PFSK-1 (cell line): ENCODE results near the gene NR2E3.

Experiments used
- FOXP2 ChIP-seq: optimal IDR thresholded peaks from 2 replicates; pipeline ENCODE3; 2011; ENCODE audit warnings: borderline replicate concordance, control low read depth, inconsistent platforms; ENCODE audit not compliant: insufficient read depth; ENCODE audit errors: extremely low read length, extremely low read depth
- POLR2AphosphoS5 ChIP-seq: IDR thresholded peaks from 2 replicates; pipeline ENCODE4 v1.6.1; 2012; ENCODE audit warnings: low read depth, mild to moderate bottlenecking, control low read depth, low read length, moderate library complexity
- REST ChIP-seq, 2 experiments: IDR thresholded peaks; 2 replicates each; pipeline versions ENCODE4 v1.6.1 to v1.8.0; 2011 to 2012; ENCODE audit warnings: low read depth in 2 of 2, low read length in 2 of 2, control low read depth in 1 of 2, inconsistent platforms in 1 of 2, mild to moderate bottlenecking in 1 of 2, moderate library complexity in 1 of 2; ENCODE audit not compliant: insufficient read depth in 1 of 2
- SIN3A ChIP-seq: IDR thresholded peaks from 2 replicates; pipeline ENCODE4 v1.6.1; 2012; ENCODE audit warnings: mild to moderate bottlenecking, low read length, moderate library complexity, borderline replicate concordance; ENCODE audit not compliant: insufficient read depth
- TAF1 ChIP-seq: IDR thresholded peaks from 2 replicates; pipeline ENCODE4 v1.6.1; 2012; ENCODE audit warnings: low read length, control low read depth, borderline replicate concordance; ENCODE audit not compliant: insufficient read depth

Gene NR2E3

GRCh38 chr15:71780115-71780976, 30.0 kb upstream of the NR2E3 start:
- TF ChIP-seq SIN3A, result no peak
- TF ChIP-seq FOXP2, result no peak
- no peak for TF ChIP-seq TAF1
- TF ChIP-seq REST (IDR thresholded peaks at IDR 0.05; ENCODE audit: insufficient read depth in 1 of 2, low read depth in 2 of 2, low read length in 2 of 2), result no peak
- no peak for TF ChIP-seq POLR2AphosphoS5

GRCh38 chr15:71781179-71781964, 29.0 kb upstream of the NR2E3 start:
- TF ChIP-seq POLR2AphosphoS5 (no peak), SIN3A (no peak), FOXP2 (no peak), REST (IDR thresholded peaks at IDR 0.05; ENCODE audit: insufficient read depth in 1 of 2, low read depth in 2 of 2, low read length in 2 of 2) (no peak), TAF1 (no peak)

- TF ChIP-seq FOXP2, result no peak
- TF ChIP-seq SIN3A, result no peak
- TF ChIP-seq TAF1, result no peak
- no peak for TF ChIP-seq POLR2AphosphoS5
- TF ChIP-seq REST (IDR thresholded peaks at IDR 0.05; ENCODE audit: insufficient read depth in 1 of 2, low read depth in 2 of 2, low read length in 2 of 2), result no peak
These were observed 28.4 kb upstream of the NR2E3 start for GRCh38 chr15:71781965-71782265.

GRCh38 chr15:71782422-71783165, 27.8 kb upstream of the NR2E3 start:
- TF ChIP-seq FOXP2 (no peak), TAF1 (no peak), POLR2AphosphoS5 (no peak), REST (IDR thresholded peaks at IDR 0.05; ENCODE audit: insufficient read depth in 1 of 2, low read depth in 2 of 2, low read length in 2 of 2) (no peak), SIN3A (no peak)
